A549 (cell line): ENCODE measurements around the gene HPRT1.

Source experiments
- CTCF ChIP-seq: fragments of >200 bp; sonication (Bioruptor Twin); formaldehyde crosslinking; IDR thresholded peaks from 3 replicates; pipeline ENCODE4 v1.5.1; 2016
- E2F6 ChIP-seq: IDR thresholded peaks from 2 replicates; pipeline ENCODE4 v1.6.1; 2012; ENCODE audit warnings: low read depth, borderline replicate concordance
- HDAC2 ChIP-seq: fragments of 200-600 bp; sonication (generic); IDR thresholded peaks from 2 replicates; pipeline ENCODE4 v1.6.1; 2016
- JUN ChIP-seq, 2 experiments: fragments of >200 bp; sonication (Bioruptor Twin); formaldehyde crosslinking; IDR thresholded peaks; 2 replicates in 1 of 2; 3 replicates in 1 of 2; pipeline ENCODE4 v1.6.1; 2016 to 2017
- MAFK ChIP-seq: fragments of 450-650 bp; IDR thresholded peaks from 2 replicates; pipeline ENCODE4 v1.6.1; 2014; ENCODE audit not compliant: partially characterized antibody
- MYC ChIP-seq: IDR thresholded peaks from 2 replicates; pipeline ENCODE4 v1.6.1; 2012; ENCODE audit warnings: mild to moderate bottlenecking, inconsistent platforms, low read length, improper control_type of control experiment, borderline replicate concordance
- SMC3 ChIP-seq: fragments of >200 bp; sonication (Bioruptor Twin); formaldehyde crosslinking; IDR thresholded peaks from 3 replicates; pipeline ENCODE4 v1.6.1; 2018; ENCODE audit warnings: inconsistent platforms
- USF2 ChIP-seq: fragments of 450-650 bp; IDR thresholded peaks from 2 replicates; pipeline ENCODE4 v1.6.1; 2014; ENCODE audit warnings: antibody characterized with exemption

- TF ChIP-seq JUN (IDR thresholded peaks at IDR 0.05) (no peak), SMC3 (no peak), CTCF (no peak), USF2 (no peak), MYC (no peak), MAFK (no peak), E2F6 (no peak), HDAC2 (no peak)
Measured at GRCh38 chrX:134435894-134436293, 24.1 kb upstream of the HPRT1 start.
